Activated CD4-positive, alpha-beta T cell treated with anti-CD3 and anti-CD28 coated beads, Interleukin-2, Interleukin-6, amounts not matched to agents 100 ng/mL and 50 ng/mL, durations not matched to agents 16 hours and 8 hours (primary cell): ENCODE results near the gene NPFF.
A peak's percentile ranks its signal among the peaks of the same experiment; 100 is the strongest.
"Not testable (repeated sequence)": the region's sequence is repeated elsewhere in the genome, so short reads cannot be mapped to it uniquely, and the experiment has no call there.

Source experiments
- DNase-seq: peaks from one replicate; pipeline ENCODE4 v3.0.0-alpha.2; 2020

NPFF gene, protein sequence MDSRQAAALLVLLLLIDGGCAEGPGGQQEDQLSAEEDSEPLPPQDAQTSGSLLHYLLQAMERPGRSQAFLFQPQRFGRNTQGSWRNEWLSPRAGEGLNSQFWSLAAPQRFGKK

DNA sequence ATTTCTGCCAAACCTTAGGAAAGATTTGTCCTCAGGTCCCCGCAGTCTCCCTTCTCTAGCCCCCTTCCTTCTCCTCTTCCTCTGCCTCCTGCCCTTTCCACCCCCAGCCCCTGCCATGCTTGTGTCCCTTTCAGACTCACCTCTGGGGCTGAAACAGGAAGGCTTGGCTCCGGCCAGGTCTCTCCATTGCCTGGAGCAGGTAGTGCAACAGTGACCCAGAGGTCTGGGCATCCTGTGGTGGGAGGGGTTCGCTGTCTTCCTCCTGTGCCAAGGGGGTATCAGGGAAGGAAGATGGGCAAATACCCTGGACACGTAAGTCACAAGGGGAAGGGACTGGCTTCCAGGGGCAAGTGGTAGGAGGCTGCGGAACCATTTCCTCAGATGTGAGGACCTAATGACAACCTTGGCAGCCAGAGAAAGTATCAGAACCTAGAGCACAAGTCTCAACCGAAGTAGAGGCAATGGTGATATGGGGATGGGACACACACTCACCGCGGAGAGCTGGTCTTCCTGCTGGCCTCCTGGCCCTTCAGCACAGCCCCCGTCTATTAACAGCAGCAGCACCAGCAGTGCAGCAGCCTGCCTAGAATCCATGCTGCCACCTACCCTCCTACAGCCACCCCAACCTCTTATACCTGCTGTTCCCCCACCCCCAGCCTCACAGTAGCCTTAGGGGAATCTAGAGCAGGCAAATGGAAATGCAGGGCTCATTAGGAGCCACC, at the start of gene NPFF:
Gene NPFF, minus strand, starts transcription at position 604 of the 722 bp plus-strand sequence. Its CDS starts 10 bp downstream, at position 594.
- no peak for DNase-seq

DNA sequence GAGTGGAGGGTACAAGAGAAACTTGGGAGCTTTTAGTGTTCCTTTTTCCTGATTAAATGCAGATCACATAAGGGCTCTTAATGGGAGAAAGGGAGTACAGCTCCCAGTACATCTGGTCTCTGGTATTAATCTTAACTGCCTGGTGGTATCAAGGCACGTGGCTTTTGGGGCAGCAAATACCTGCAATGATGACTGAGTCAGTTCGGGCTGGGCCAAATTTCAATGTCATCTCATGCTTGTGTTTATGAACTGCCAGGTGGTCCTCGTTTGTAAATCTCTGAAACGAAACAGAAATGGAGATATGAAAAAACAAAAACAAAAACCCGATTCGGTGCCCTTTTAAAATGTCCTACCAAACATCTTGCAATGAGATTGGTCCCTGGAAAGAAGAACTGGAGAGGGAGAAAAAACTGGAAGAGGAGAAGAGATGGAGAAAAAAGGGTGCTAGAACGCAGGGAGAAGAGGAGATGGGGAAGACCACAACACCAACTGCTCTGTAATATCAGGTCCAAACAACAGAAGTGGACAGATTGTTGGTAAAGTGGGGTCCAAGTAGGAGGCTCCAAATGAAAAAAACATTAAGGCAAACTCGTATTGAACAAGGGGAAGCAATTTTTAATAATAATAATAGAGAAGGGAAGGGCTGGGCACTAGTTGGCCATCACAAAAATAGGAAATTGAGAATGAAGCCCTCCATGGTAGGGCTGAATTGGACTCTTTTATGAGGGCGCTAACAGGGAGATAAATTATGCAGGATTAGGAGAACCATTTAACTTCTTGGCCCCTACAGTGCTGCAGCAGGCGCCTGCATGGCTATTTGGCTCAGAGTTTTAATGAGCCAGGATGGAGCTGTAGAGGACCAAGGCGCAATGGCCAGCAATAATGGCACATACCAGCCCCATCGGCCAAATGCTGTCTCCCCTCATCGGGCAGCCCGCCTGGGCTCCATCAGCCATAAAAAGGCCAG, 45.4 kb upstream of the NPFF start:
- DNase-seq: no peak

DNA sequence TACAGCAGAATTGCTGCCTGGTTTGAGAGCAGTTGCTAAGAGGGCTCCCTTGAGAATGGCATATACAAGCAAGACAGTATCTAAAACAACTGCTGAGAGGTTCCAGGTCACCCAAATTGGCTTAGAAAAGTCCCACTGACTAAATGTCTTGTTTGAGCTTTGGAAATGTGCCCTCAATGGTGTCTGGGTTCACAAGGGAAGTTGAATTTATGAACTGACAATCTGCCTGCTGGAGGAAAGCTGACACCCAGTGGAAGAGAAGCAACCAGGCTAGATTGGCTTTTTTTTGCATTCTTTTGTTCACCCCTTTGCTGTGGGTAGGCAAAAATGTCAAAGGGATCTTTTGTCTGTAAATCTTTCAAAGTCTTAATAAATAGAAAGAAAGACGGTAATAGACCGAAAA, 44.6 kb upstream of the NPFF start:
- DNase-seq: no peak

DNA sequence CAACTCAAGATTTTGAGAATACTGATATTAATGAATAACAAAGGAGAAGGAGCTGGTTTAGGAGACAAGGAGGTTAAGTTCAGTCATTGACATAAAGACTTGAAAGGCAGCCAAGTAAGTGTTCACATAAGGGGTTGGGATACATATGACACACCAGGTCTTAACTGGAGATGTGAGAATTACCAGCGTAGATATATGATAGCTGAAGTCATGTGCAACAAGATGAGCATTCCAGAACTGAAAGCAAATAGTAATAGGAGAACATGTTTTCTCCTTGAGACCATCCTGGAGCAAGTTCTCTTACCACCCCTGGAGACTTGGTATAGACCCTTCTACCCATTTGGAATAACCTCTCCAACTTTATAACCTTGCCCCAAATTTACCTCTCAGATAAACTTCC, 43.3 kb upstream of the NPFF start:
- DNase-seq: no peak

DNA sequence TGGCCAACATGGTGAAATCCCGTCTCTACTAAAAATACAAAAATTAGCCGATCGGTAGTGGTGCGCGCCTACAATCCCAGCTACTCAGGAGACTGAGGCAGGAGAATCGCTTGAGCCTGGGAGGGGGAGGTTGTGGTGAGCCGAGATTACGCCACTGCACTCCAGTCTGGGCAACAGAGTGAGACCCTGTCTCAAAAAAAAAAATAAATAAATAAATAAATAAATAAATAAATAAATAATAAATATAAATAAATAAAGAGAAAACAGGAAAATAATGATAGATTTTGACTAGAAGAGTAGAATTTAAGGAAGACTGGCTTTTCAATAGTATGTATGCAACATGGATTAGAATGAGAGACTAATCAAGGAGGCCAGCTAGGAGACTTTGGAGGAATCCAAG, 42.8 kb upstream of the NPFF start:
- not testable (repeated sequence) for DNase-seq

DNA sequence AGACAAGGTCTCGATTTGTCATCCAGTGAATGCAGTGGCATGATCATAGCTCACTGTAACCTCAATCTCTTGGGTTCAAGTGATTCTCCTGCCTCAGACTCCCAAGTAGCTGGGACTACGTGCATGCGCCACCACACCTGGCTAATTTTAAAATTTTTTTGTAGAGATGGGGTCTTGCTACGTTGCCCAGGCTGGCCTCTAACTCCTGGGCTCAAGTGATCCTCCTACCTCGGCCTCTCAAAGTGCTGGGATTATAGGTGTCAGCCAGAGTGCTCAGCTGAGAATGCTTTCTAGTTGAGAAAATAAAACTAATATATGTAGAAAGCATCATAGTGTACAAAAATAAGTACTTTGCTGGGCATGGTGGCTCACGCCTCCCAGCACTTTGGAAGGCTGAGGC, 41.1 kb upstream of the NPFF start:
- DNase-seq: not testable (repeated sequence)

DNA sequence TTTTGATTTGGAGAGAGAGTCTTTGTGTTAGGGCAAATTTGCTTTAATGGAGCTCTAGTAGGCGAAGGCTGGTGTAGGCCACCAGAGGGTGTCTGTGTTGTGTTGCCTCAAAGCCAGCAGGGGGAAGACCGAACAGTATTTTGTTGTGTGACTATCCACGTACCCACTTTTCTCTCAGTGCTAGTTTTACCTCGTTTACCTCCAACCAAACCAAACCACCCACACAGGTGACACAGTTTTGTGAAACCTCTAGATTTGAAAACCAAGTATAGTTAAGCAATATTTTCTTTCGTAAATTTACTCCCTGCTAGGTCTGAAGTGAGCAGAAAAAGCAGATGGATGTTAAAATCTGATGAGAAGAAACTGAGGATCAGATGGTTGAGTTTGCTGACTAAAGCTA, 36.3 kb upstream of the NPFF start:
- DNase-seq: peak; percentile 67

DNA sequence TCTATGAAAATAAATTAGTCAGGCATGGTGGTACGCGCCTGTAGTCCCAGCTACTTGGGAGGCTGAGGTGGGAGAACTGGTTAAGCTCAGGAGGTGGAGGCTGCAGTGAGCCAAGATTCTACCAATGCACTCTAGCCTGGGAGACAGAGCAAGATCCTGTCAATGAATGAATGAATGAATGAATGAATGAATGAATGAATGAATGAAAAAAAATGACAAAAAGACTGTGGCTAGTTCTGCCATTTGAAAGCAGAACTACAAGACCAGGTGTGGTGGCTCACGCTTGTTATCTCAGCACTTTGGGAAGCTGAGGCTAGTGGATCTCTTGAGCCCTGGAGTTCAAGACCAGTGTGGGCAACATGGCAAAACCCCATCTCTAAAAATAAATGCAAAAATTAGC, 32.2 kb upstream of the NPFF start:
- DNase-seq: no peak

DNA sequence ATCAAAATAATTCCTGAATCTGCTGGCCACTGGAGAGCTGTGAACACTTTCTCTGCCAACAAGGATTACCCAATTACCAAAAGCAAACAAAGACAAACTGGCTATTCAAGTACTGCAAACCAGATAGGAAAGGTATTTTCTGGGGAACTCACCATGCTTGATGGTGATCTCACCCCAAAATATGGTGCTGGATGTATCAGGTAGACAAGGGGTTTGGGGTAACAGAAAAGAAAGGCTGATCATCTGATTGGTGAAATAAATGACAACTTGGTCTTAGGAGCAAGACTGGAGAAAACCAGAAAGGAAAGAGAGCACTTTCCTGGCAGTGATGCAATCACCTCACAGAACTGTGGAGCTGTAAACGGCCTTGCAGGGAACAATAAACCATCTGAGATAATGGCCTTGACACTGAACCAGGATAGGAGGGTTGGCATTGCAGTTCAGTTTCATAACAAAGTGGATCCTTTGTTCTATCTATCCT, 31.0 kb upstream of the NPFF start:
- no peak for DNase-seq

DNA sequence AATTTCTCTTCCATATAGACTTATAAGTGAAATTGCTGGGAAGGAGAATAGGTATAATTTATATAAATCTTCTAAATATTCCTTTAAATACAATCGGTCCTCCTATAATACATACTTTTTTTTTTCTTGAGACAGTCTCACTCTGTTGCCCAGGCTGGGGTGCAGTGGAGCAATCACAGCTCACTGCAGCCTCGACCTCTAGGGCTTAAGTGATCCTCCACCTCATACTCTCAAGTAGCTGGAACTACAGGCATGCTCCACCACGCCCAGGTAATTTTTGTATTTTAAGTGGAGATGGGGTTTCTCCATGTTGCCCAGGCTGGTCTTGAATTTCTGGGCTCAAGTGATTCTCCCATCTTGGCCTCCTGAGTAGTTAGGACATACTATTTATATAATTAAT, 29.7 kb upstream of the NPFF start:
- no peak for DNase-seq

DNA sequence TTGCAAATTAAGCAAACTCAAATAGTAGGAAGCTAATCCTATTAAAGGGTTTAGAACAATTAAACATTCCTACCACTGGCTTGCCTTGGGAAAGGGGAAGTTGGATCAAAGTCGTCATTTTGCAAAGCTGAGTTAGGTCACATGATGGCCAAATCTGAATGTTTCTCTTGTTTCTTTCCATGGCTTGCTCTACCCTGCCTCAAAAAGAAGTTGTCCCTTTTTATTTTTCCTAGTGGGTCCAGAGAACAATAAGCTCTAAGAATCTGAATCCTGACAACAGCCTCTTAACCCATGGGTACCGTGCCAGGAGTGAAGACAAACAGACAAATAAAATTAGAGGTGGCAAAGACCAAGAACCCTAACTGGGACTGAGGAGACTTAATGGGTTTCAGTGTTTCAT, 26.2 kb upstream of the NPFF start:
- DNase-seq: no peak

DNA sequence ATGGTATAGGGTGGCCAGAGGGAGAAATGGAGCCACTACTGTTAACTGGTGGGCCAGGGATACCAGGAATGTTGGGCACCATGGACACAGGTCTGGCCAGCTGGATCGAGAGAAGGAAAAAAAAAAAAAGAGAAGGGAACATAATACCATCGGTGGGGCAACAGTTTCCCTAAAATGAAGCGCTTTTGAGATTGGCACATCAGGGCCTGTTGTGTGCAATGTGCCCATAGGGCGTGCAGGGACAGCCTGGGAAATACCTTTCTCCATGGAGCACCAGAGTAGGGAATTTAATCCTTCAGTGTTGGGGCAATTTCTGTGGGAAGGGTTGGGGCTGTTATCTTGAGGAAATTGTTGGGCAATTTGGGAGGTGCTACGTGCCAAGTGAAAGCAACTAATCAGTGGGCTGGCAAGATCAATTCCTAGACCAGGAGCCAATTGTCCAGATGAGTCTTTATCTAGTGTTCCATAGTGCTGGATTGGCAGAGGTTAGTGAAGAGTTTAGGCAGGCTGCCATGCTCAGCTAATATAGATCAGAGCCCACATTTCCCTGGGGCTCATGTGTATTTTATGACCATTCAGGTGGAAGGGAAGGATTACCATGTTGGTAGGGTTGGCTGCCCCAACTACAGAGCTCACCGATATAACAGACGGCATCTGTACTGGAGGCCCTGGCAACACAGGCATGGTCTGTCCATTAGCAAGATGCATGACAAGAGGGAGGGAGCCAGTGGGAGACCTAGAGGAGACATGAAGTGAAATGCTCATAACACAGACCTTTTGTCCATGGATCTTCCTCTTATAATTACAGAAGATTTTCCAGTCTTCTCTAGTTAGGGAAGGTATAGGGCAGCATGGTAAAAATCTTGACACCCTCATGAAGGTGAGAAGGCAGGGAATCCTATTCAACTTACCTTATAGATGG, 25.5 kb upstream of the NPFF start:
- DNase-seq: no peak

DNA sequence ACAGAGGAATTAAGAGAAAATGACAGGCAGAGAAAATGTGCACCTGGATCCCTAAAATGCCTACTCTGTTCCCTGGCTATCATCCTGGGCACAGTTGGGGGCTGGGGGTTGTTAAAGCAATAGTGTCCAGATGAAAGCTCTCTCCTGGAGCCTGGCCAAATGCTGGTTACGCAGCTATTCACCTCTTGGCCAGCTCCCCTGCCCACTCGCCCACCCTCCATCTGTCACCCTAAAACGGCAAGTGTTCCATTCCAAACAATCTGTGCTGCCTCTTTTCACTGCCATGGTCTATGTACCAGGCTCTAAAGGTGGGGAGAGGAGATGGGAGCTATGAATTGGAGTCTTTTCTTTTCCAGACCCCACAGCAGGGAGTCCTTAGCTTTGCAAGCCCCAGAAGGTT, 24.7 kb upstream of the NPFF start:
- no peak for DNase-seq

DNA sequence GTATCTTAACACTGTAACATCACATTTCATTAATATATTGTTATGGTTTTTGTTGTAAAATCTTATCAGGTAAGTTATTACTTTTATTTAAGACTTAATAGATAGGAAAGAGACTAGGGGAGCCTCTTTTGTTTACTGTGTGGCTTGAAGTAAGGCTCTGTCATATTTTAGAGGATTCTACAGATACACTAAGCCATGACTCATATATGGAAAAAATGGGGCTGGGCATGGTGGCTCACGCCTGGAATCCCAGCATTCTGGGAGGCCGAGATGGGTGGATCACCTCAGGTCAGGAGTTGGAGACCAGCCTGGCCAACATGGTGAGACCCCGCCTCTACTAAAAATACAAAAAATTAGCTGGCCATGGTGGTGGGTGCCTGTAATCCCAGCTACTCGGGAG, 23.6 kb upstream of the NPFF start:
- DNase-seq: no peak

DNA sequence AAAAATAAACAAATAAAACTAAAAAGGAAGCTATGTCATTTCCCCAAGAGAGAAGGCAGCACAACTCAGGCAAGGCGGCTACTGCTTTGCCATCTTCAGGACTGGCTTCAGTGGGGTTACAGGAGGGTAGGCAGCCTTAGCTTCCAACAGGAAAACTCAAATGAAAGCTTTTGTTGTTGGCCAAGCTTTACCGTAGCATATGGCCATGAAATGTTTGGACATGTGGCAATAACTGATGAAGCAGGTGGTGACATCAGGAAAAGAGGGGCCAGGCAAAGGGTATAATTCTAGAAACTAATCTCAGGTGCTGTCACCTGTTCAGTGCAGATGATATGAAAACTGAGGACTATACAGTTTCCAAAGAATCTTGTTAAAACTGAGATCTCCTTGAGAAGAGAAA, 22.8 kb upstream of the NPFF start:
- DNase-seq: no peak

DNA sequence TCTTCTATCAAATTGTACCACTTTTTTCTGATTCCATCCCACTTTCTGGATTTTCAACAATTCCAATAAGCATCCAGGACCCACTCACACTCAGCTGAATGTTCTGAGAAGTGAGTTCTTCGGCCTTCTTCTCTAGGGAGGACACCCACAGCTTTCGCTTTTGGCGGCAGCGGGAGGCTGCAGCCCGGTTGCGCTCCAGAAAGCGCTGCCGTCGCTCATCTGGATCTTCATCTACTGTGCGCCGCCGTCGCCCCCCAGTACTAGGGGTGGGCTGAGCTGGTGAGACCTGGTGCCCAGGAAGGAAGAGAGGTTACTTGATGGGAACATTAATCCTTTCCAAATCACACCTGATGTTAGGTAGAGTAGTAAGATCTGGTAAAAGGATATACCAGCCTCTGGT, 17.2 kb upstream of the NPFF start:
- no peak for DNase-seq

DNA sequence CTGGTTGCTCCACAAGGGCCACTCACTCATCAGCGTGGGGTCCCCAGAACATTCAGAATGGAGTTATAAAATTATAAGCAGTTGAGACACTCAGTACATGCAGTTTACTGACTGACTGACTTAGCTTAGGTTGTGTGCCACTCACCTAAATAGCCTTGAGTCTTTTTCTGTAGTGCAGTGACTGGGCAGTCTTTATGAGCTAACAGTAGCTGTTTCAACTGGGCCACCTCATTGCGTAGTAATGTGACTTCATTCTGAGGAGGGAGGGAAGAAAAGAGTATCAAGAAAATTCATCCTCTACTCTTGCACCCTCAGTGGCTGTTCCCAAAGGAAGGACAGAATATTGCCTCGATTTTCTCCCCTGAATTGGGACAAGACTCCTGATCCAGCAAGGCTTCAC, 15.8 kb upstream of the NPFF start:
- DNase-seq: no peak

DNA sequence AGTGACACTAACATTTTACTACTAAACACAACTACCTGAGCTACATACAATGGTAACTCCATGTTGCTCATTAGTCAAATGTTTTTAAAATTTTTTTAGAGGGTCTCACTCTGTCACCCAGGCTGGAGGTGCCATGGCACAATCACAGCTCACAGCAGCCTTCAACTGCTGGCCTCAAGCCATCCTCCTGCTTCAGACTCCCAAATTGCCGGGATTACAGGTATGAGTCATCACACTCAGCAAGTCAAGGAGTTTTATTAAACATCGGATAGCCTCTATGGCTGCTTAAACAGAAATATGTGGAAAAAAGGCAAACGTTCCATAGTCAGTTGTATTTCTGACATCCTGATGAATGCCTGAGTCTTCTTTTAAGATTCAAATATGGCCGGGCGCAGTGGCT, 11.1 kb upstream of the NPFF start:
- DNase-seq: no peak

DNA sequence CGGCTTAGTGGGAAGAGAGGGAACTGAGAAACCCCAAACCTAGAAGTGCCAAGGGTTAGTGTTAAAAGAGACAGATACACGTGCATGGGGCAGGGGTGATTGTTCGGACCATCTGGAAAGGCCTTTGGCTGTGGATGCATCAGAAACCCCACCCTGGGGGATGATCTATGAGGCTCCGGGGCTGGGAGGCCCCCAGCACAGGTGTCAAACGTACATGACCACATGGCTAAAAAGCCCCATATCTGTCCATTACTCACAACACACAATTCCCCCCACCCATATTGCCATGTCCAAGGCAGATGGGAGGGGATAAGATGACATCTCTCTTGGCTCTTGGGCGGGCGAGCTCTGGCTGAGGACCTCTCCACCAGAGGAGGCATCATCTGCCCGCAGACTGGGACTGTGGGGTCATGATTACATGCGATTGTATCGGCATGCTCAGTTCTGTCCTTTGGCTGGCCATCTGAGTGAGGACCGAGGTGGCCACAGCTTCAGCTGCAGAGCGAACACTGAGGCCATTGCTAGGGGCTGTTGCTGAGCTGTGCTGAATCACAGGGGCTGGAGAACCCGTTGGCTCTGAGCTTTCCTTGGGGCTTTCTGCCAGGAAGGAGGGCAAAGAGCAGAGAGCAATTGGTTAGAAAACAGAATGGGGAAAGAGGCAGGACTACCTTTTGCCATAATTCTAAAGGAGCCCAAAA, 9.6 kb upstream of the NPFF start:
- no peak for DNase-seq

DNA sequence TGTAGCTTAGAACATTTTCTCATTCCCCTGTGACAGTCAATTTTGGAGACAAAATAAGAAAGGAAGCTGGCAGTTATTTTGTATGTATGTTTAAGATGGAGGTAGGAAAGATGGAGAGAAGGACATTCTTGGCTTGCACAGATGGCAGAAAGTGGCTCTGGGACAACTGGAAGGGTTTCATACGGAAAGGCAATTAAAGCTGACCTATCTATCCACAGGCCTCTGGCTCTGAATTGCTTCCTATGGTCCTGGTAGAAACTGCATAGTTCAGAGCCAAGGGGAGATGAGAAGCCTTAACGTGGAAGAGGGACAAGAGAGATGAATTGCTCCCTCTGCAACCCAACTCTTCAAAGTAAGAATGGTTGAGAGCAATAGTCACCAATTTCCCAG, 8.0 kb upstream of the NPFF start:
- no peak for DNase-seq

DNA sequence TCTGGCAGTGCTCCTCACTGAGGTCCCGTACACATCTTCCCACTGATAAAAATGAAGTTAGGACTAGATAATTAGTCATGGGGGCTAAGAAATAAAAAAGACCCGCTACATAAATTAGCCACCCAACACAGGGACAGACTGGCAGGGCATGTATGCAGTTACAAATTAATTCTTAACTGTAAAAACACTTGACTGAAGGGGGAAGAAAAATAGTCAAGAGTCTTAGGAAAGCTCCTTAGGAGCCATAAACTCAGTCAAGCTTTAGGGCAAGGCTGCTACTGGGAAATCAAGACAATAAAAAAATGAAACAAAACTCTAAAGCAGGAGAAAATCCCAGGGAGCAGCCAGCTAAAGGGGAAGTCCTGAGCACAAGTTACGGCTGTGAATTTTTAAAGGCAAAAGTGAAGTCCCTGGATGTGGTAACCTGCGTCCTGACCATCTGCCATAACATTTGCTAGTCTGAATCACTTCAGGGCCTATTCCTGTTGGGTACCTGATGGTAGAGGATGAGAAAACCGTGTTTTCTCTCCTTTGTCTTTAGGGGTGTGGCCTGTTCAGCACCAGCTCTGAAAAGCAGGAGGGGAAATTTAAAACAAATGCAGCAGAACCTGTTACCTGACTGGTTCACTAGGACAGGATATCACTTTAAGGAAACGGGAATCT, 7.5 kb upstream of the NPFF start:
- no peak for DNase-seq
